Rectal smooth muscle tissue (tissue), 1 donor: ENCODE results near the gene VAMP3.
A peak's percentile ranks its signal among the peaks of the same experiment; 100 is the strongest.

Source experiments
- H3K27ac ChIP-seq: one replicate; pipeline ENCODE4 v1.7.0; 2013; ENCODE audit warnings: low read depth, low read length, inconsistent platforms
- H3K27me3 ChIP-seq: one replicate; pipeline ENCODE4 v1.7.0; 2013; ENCODE audit warnings: low read length; ENCODE audit not compliant: control insufficient read depth, insufficient read depth
- H3K36me3 ChIP-seq: one replicate; pipeline ENCODE4 v1.7.0; 2013; ENCODE audit warnings: low read length; ENCODE audit not compliant: control insufficient read depth, insufficient read depth
- H3K4me1 ChIP-seq: one replicate; pipeline ENCODE4 v1.7.0; 2013; ENCODE audit warnings: low read length; ENCODE audit not compliant: control insufficient read depth, insufficient read depth
- H3K4me3 ChIP-seq: one replicate; pipeline ENCODE4 v1.7.0; 2013; ENCODE audit warnings: low read length
- H3K9ac ChIP-seq: one replicate; pipeline ENCODE4 v1.7.0; 2013; ENCODE audit warnings: low read length

Gene VAMP3

GRCh38 chr1:7771823-7772299 lies 765 bp downstream of the VAMP3 start:
- peaks cover 7% of the 10 kb centered on the region for H3K4me1 ChIP-seq
- H3K36me3 ChIP-seq, result peaks cover 7% of the 10 kb centered on the region
- H3K27me3 ChIP-seq, result no peaks in the 10 kb centered on the region
- peak overlapping the region; percentile 97 for H3K4me3 ChIP-seq
- peak overlapping the region; percentile 87 for H3K27ac ChIP-seq
- peak overlapping the region; percentile 87 for H3K9ac ChIP-seq

GRCh38 chr1:7777591-7777990 lies 6.5 kb downstream of the VAMP3 start:
- H3K4me3 ChIP-seq, result no peak overlapping the region
- no peaks in the 10 kb centered on the region for H3K27me3 ChIP-seq
- peaks cover under 1% of the 10 kb centered on the region for H3K4me1 ChIP-seq
- no peak overlapping the region for H3K27ac ChIP-seq
- H3K9ac ChIP-seq, result no peak overlapping the region
- H3K36me3 ChIP-seq, result peaks cover 23% of the 10 kb centered on the region

- peaks cover 23% of the 10 kb centered on the region for H3K36me3 ChIP-seq
- no peaks in the 10 kb centered on the region for H3K27me3 ChIP-seq
- H3K4me3 ChIP-seq, result no peak overlapping the region
- H3K27ac ChIP-seq, result no peak overlapping the region
- H3K4me1 ChIP-seq, result peaks cover 4% of the 10 kb centered on the region
- H3K9ac ChIP-seq, result no peak overlapping the region
These were observed 7.1 kb downstream of the VAMP3 start for GRCh38 chr1:7778133-7778628.

- peaks cover 10% of the 10 kb centered on the region for H3K4me1 ChIP-seq
- H3K27me3 ChIP-seq, result no peaks in the 10 kb centered on the region
- H3K27ac ChIP-seq, result no peak overlapping the region
- peaks cover 16% of the 10 kb centered on the region for H3K36me3 ChIP-seq
- no peak overlapping the region for H3K9ac ChIP-seq
- no peak overlapping the region for H3K4me3 ChIP-seq
These were observed 9.9 kb downstream of the VAMP3 start for GRCh38 chr1:7780976-7781375.

GRCh38 chr1:7781501-7781900 lies 10.4 kb downstream of the VAMP3 start:
- H3K9ac ChIP-seq, result no peak overlapping the region
- H3K4me1 ChIP-seq, result peaks cover 11% of the 10 kb centered on the region
- H3K36me3 ChIP-seq, result peaks cover 16% of the 10 kb centered on the region
- H3K4me3 ChIP-seq, result no peak overlapping the region
- H3K27ac ChIP-seq, result no peak overlapping the region
- no peaks in the 10 kb centered on the region for H3K27me3 ChIP-seq

GRCh38 chr1:7781923-7782495 lies 10.9 kb downstream of the VAMP3 start:
- H3K4me3 ChIP-seq, result peak overlapping the region; percentile 60
- no peak overlapping the region for H3K27ac ChIP-seq
- peaks cover 18% of the 10 kb centered on the region for H3K36me3 ChIP-seq
- no peak overlapping the region for H3K9ac ChIP-seq
- no peaks in the 10 kb centered on the region for H3K27me3 ChIP-seq
- H3K4me1 ChIP-seq, result peaks cover 15% of the 10 kb centered on the region

GRCh38 chr1:7783178-7783711 lies 12.1 kb downstream of the VAMP3 start:
- peaks cover 23% of the 10 kb centered on the region for H3K4me1 ChIP-seq
- H3K9ac ChIP-seq, result peak overlapping the region; percentile 25
- peak overlapping the region; percentile 60 for H3K4me3 ChIP-seq
- peak overlapping the region; percentile 87 for H3K27ac ChIP-seq
- no peaks in the 10 kb centered on the region for H3K27me3 ChIP-seq
- H3K36me3 ChIP-seq, result peaks cover 9% of the 10 kb centered on the region

- H3K27ac ChIP-seq, result peak within 1 kb of the TSS; percentile 87
- H3K36me3 ChIP-seq, result peaks cover 8% of the 10 kb centered on the region
- H3K9ac ChIP-seq, result peak within 1 kb of the TSS; percentile 25
- H3K4me3 ChIP-seq, result peak within 1 kb of the TSS; percentile 65
- H3K4me1 ChIP-seq, result peaks cover 23% of the 10 kb centered on the region
- H3K27me3 ChIP-seq, result no peaks in the 10 kb centered on the region
These were observed 12.9 kb downstream of the VAMP3 start, which contains the start of gene PER3 for GRCh38 chr1:7783826-7784491. PER3 (plus strand) TSS chr1:7784291; CDS start chr1:7784878, 587 bp downstream.

- Histone ChIP-seq H3K27me3 (no peaks in the 10 kb centered on the region), H3K4me3 (peak overlapping the region; percentile 65), H3K4me1 (peaks cover 23% of the 10 kb centered on the region), H3K36me3 (peaks cover 10% of the 10 kb centered on the region), H3K27ac (peak overlapping the region; percentile 82), H3K9ac (no peak overlapping the region)
These were observed 13.5 kb downstream of the VAMP3 start for GRCh38 chr1:7784492-7785071.

- peak overlapping the region; percentile 82 for H3K27ac ChIP-seq
- H3K4me1 ChIP-seq, result peaks cover 23% of the 10 kb centered on the region
- peak overlapping the region; percentile 65 for H3K4me3 ChIP-seq
- H3K36me3 ChIP-seq, result peaks cover 11% of the 10 kb centered on the region
- H3K27me3 ChIP-seq, result no peaks in the 10 kb centered on the region
- no peak overlapping the region for H3K9ac ChIP-seq
These were observed 14.0 kb downstream of the VAMP3 start for GRCh38 chr1:7785108-7785507.

GRCh38 chr1:7786795-7787194 lies 15.7 kb downstream of the VAMP3 start:
- Histone ChIP-seq H3K9ac (no peak overlapping the region), H3K36me3 (peaks cover 16% of the 10 kb centered on the region), H3K27ac (no peak overlapping the region), H3K27me3 (no peaks in the 10 kb centered on the region), H3K4me3 (no peak overlapping the region), H3K4me1 (peaks cover 23% of the 10 kb centered on the region)

GRCh38 chr1:7789828-7790227 lies 18.7 kb downstream of the VAMP3 start:
- H3K4me1 ChIP-seq, result peaks cover 18% of the 10 kb centered on the region
- H3K27me3 ChIP-seq, result no peaks in the 10 kb centered on the region
- H3K4me3 ChIP-seq, result no peak overlapping the region
- no peak overlapping the region for H3K9ac ChIP-seq
- peaks cover 21% of the 10 kb centered on the region for H3K36me3 ChIP-seq
- H3K27ac ChIP-seq, result no peak overlapping the region
